ENCODE measurements around the gene ZBTB7A. TPM values are rescaled to one million over a fixed set of nuclear protein-coding genes. Genes with fewer than 3 reads are reported as not detected.

The ZBTB7A gene
- total and polyA plus RNA-seq, 2 of the 4 experiments (the other 2 are of a cell fraction) = 3.2 to 10.3 TPM

GRCh38 chr19:4043966-4044715 is 22.6 kb downstream of the ZBTB7A start (continued):
- no peak for TF ChIP-seq MXI1 (IDR thresholded peaks at IDR 0.05; ENCODE audit: borderline replicate concordance, low read depth, low read length)

- Histone ChIP-seq H2BK15ac (ENCODE audit: low read depth, low read length) (no peak overlapping the region), H3K18ac (ENCODE audit: low read depth, low read length) (no peak overlapping the region), H4K20me1 (ENCODE audit: insufficient read depth, low read length) (peaks cover 67% of the 10 kb centered on the region), H3K4me1 (ENCODE audit: control insufficient read depth, insufficient read depth, low read length) (no peaks in the 10 kb centered on the region; the same call in 1 of the 2 replicates), H4K91ac (ENCODE audit: insufficient read depth, low read depth, low read length) (no peak overlapping the region), H2AFZ (replicated peaks; ENCODE audit: low read length, poor library complexity) (no peak overlapping the region), H2AK5ac (ENCODE audit: low read depth, low read length) (no peak overlapping the region), H4K8ac (ENCODE audit: low read depth in 2 of 2, low read length in 2 of 2) (no peak overlapping the region), H3K4ac (ENCODE audit: low read depth, low read length) (no peak overlapping the region), H3K36me3 (ENCODE audit: control insufficient read depth, insufficient read depth, low read length) (peaks cover 41% of the 10 kb centered on the region), H3K4me3 (ENCODE audit: insufficient read depth, low read depth, low read length) (no peak overlapping the region), H3K27ac (ENCODE audit: insufficient read depth, low read length) (no peak overlapping the region), H3K9me3 (ENCODE audit: control insufficient read depth, insufficient read depth, low read length) (no peaks in the 10 kb centered on the region), H3K23ac (ENCODE audit: low read depth, low read length) (no peak overlapping the region), H4K5ac (ENCODE audit: low read depth, low read length) (no peak overlapping the region), H2AK9ac (replicated peaks; ENCODE audit: low read depth, low read length, poor library complexity) (no peak overlapping the region), H3K27me3 (ENCODE audit: control insufficient read depth, insufficient read depth, low read length) (no peaks in the 10 kb centered on the region), H2BK5ac (ENCODE audit: low read depth, low read length, poor library complexity, severe bottlenecking) (no peak overlapping the region), H3K79me1 (ENCODE audit: low read depth in 1 of 2, low read length in 2 of 2) (peaks cover 4 to 54% of the 10 kb centered on the region in 2 experiments; a peak in 3 of 4 replicates), H3K4me2 (ENCODE audit: low read depth, low read length) (no peak overlapping the region), H2BK120ac (ENCODE audit: low read depth, low read length) (no peak overlapping the region), H3K9ac (ENCODE audit: low read depth, low read length) (no peak overlapping the region), H3K9me1 (ENCODE audit: insufficient read depth, low read length) (0 out of 2 replicates have a peak, but pooled peaks cover 2% of the 10 kb centered on the region), H3K56ac (ENCODE audit: extremely low read depth, insufficient read depth, low read length) (no peak overlapping the region), H2BK20ac (ENCODE audit: low read depth, low read length) (no peak overlapping the region), H3K14ac (replicated peaks; ENCODE audit: low read depth, low read length) (no peak overlapping the region)
- in situ Hi-C loops (cut with MboI; ENCODE audit: low sequenced_read_pairs) = no loop called here
- ChIA-PET CTCF (no interaction called here), POLR2A (ENCODE audit: unreplicated experiment) (no interaction called here)
- intact Hi-C loops (cut with micrococcal nuclease) = no loop called here
- BruUV-seq (replicated peaks) = no TSS peak
- DNase-seq (no peak), ATAC-seq (ENCODE audit: low read depth) (no peak)
- whole genome bisulfite sequencing, 2 experiments (ENCODE audit: extremely low coverage in 2 of 2, insufficient read length in 1 of 2) = 80% methylated on average over 2 of the region's 11 CpGs; no CpG with 5 or more reads in 1 of the 2 experiments
- dilution Hi-C loops (cut with HindIII; ENCODE audit: low sequenced_read_pairs, unreplicated experiment) = no loop called here
- TF ChIP-seq RCOR1 (IDR thresholded peaks at IDR 0.05; ENCODE audit: insufficient replicate concordance, low read length) (no peak), MXI1 (IDR thresholded peaks at IDR 0.05; ENCODE audit: borderline replicate concordance, low read depth, low read length) (no peak), RFX5 (IDR thresholded peaks at IDR 0.05; ENCODE audit: low read depth, low read length) (no peak), CHD1 (IDR thresholded peaks at IDR 0.05; ENCODE audit: low read depth, low read length) (no peak), POLR2A (IDR thresholded peaks at IDR 0.05; ENCODE audit: low read depth, low read length) (no peak), ELK1 (IDR thresholded peaks at IDR 0.05; ENCODE audit: borderline replicate concordance, low read depth, low read length) (no peak), BHLHE40 (IDR thresholded peaks at IDR 0.05; ENCODE audit: low read depth, low read length) (no peak), CEBPB (IDR thresholded peaks at IDR 0.05; ENCODE audit: low read depth, low read length) (no peak), MAZ (IDR thresholded peaks at IDR 0.05; ENCODE audit: borderline replicate concordance, low read depth, low read length) (no peak), NFE2L2 (IDR thresholded peaks at IDR 0.05; ENCODE audit: low read depth, low read length) (no peak), RAD21 (IDR thresholded peaks at IDR 0.05; ENCODE audit: low read length) (no peak), SMC3 (IDR thresholded peaks at IDR 0.05; ENCODE audit: low read depth, low read length) (no peak)
Observed at GRCh38 chr19:4043401-4043800, 23.3 kb downstream of the ZBTB7A start.
